Measurements from ENCODE around the gene ALOXE3. TPM values are rescaled to one million over a fixed set of nuclear protein-coding genes. Genes with fewer than 3 reads are reported as not detected.

The ALOXE3 gene
- total RNA-seq, 1 experiment from 2014 or later = 0.13 TPM

DNA sequence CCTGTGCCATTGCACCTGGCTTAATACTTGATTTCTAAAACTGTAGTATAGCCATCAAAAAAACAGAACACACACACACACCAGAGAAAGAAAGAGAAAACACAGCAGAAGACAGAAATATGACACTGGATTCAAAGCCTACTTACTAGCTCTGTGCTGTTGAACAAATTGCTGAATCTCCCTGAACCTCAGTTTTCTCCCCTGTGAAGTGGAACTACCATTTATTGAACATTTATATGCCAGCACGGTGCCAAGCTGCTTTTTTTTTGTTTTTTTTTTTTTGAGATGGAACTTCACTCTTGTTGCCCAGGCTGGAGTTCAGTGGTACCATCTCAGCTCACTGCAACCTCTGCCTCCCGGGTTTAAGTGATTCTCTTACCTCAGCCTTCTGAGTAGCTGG, 17.6 kb downstream of the ALOXE3 start:
- H3K4me1 ChIP-seq (ENCODE audit: insufficient read depth, low read length) = no peaks in the 10 kb centered on the region
- H4K8ac ChIP-seq (replicated peaks; ENCODE audit: insufficient read length, low read depth, low read length) = no peak overlapping the region
- H3K79me2 ChIP-seq (ENCODE audit: insufficient read depth, low read length) = no peaks in the 10 kb centered on the region
- Mint-ChIP-seq H3K4me3 (no peak overlapping the region), H3K36me3 (ENCODE audit: insufficient read depth in 1 of 3, low read depth in 3 of 3) (no peaks in the 10 kb centered on the region), H3K9me3 (no peaks in the 10 kb centered on the region), H3K4me1 (peaks cover 0 to 3% of the 10 kb centered on the region in 2 experiments; a peak in 2 of 4 replicates), H3K27me3 (ENCODE audit: low read depth) (peaks cover 25% of the 10 kb centered on the region), H3K27ac (no peak overlapping the region)
- H4K20me1 ChIP-seq (ENCODE audit: control insufficient read depth, insufficient read depth, insufficient read length) = no peaks in the 10 kb centered on the region
- H2BK15ac ChIP-seq (ENCODE audit: low read depth, low read length) = no peak overlapping the region
- H2BK5ac ChIP-seq (ENCODE audit: insufficient read length, low read length) = no peak overlapping the region
- H3K4ac ChIP-seq (ENCODE audit: low read depth, low read length) = no peak overlapping the region
- H3K79me1 ChIP-seq (ENCODE audit: insufficient read depth, low read depth, low read length, poor library complexity, severe bottlenecking) = no peaks in the 10 kb centered on the region
- no peak overlapping the region for H4K91ac ChIP-seq (ENCODE audit: insufficient read length, low read depth, low read length)
- no peak overlapping the region for H3K4me2 ChIP-seq (ENCODE audit: insufficient read depth, insufficient read length, low read length)
- H3K18ac ChIP-seq (ENCODE audit: insufficient read length, low read depth, low read length) = no peak overlapping the region
- no peak overlapping the region for H3T11ph ChIP-seq (ENCODE audit: low read length)
- no peak overlapping the region for H2AK5ac ChIP-seq (ENCODE audit: insufficient read length, low read length)
- H2BK12ac ChIP-seq (ENCODE audit: insufficient read length, low read depth, low read length) = no peak overlapping the region
- TF ChIP-seq, protein P1, sequence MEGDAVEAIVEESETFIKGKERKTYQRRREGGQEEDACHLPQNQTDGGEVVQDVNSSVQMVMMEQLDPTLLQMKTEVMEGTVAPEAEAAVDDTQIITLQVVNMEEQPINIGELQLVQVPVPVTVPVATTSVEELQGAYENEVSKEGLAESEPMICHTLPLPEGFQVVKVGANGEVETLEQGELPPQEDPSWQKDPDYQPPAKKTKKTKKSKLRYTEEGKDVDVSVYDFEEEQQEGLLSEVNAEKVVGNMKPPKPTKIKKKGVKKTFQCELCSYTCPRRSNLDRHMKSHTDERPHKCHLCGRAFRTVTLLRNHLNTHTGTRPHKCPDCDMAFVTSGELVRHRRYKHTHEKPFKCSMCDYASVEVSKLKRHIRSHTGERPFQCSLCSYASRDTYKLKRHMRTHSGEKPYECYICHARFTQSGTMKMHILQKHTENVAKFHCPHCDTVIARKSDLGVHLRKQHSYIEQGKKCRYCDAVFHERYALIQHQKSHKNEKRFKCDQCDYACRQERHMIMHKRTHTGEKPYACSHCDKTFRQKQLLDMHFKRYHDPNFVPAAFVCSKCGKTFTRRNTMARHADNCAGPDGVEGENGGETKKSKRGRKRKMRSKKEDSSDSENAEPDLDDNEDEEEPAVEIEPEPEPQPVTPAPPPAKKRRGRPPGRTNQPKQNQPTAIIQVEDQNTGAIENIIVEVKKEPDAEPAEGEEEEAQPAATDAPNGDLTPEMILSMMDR (conservative IDR thresholded peaks at IDR 0.05) = no peak
- H2AFZ ChIP-seq (ENCODE audit: low read length) = no peak overlapping the region
- H3K27me3 ChIP-seq (ENCODE audit: insufficient read depth, low read length) = no peaks in the 10 kb centered on the region
- no peak overlapping the region for H3K23ac ChIP-seq (ENCODE audit: insufficient read length, low read depth, low read length)
- DNase-seq = no peak
- no peak overlapping the region for H3K56ac ChIP-seq (ENCODE audit: insufficient read length, low read depth, low read length)
- H3K23me2 ChIP-seq (ENCODE audit: insufficient read length, low read depth, low read length, poor library complexity, severe bottlenecking) = no peaks in the 10 kb centered on the region
- no peaks in the 10 kb centered on the region for H3K9me3 ChIP-seq (ENCODE audit: control insufficient read depth, low read depth, low read length)
- H3K9ac ChIP-seq (ENCODE audit: extremely low read depth, insufficient read length, low read length) = no peak overlapping the region
- no peak overlapping the region for H2BK120ac ChIP-seq (ENCODE audit: low read depth, low read length, poor library complexity, severe bottlenecking)
- H2BK20ac ChIP-seq (ENCODE audit: low read depth, low read length, poor library complexity, severe bottlenecking) = no peak overlapping the region
- H3K27ac ChIP-seq (ENCODE audit: insufficient read length, low read depth, low read length) = no peak overlapping the region
- whole genome bisulfite sequencing (ENCODE audit: extremely low coverage, insufficient read length, low lambda C conversion rate) = no CpG with 5 or more reads among the region's 2 CpGs
- H3K14ac ChIP-seq (ENCODE audit: insufficient read depth, low read length) = no peak overlapping the region
- H4K5ac ChIP-seq (ENCODE audit: insufficient read length, low read depth, low read length) = no peak overlapping the region

All from H9 (cell line).